Upper lobe of left lung (tissue), 6 donors: ENCODE data around the gene FBXW8. TPM values are rescaled to one million over a fixed set of nuclear protein-coding genes. Genes with fewer than 3 reads are reported as not detected.

Source experiments
- ATAC-seq, 2 donors: fragments of 200-7000 bp; cut with Tn5 transposase; one replicate each; pipeline ENCODE4 v1.9.1; 2022; ENCODE audit warnings: mild to moderate bottlenecking in 2 of 2, moderate library complexity in 2 of 2; ENCODE audit not compliant: low FRiP score in 2 of 2
- DNase-seq, 2 donors: peaks; one replicate each; pipeline ENCODE4 v3.0.0-alpha.2; 2019 to 2020
- H3K27ac ChIP-seq, 4 donors: fragments of 200-600 bp; sonication (generic); one replicate each; pipeline ENCODE4 v1.5.1; 2016 to 2019
- H3K27me3 ChIP-seq, 4 donors: fragments of 200-600 bp; sonication (generic); one replicate each; pipeline ENCODE4 v1.5.1; 2017 to 2019
- H3K36me3 ChIP-seq, 4 donors: fragments of 200-600 bp; sonication (generic); one replicate each; pipeline ENCODE4 v1.5.1; 2016 to 2019
- H3K4me1 ChIP-seq, 4 donors: fragments of 200-600 bp; sonication (generic); one replicate each; pipeline ENCODE4 v1.5.1; 2018 to 2019
- H3K4me3 ChIP-seq, 4 donors: fragments of 200-600 bp; sonication (generic); one replicate each; pipeline ENCODE4 v1.5.1; 2017 to 2019; ENCODE audit warnings: mild to moderate bottlenecking in 2 of 4, moderate library complexity in 1 of 4
- H3K9me3 ChIP-seq, 4 donors: fragments of 200-600 bp; sonication (generic); one replicate each; pipeline ENCODE4 v1.5.1; 2018 to 2019
- EP300 ChIP-seq, 4 donors: sonication (generic); formaldehyde crosslinking; IDR thresholded peaks; one replicate each; pipeline ENCODE4 v1.5.1; 2017; ENCODE audit warnings: antibody characterized with exemption in 4 of 4, control low read depth in 2 of 4
- POLR2A ChIP-seq, 4 donors: fragments of 450-650 bp; IDR thresholded peaks; one replicate each; pipeline ENCODE4 v1.5.1; 2016 to 2017; ENCODE audit warnings: antibody characterized with exemption in 4 of 4, mild to moderate bottlenecking in 2 of 4
- POLR2AphosphoS5 ChIP-seq, 2 donors: sonication (generic); formaldehyde crosslinking; IDR thresholded peaks; one replicate each; pipeline ENCODE4 v1.5.1; 2017; ENCODE audit warnings: antibody characterized with exemption in 2 of 2
- WGBS, 2 donors: methylation state at CpG; one replicate each; pipeline ENCODE4 v1.1.5; 2017 to 2018; 5-methylcytosine and 5-hydroxymethylcytosine counted together
- total RNA-seq, 6 donors: library from RNA; depleted of rRNA in 4 of 6; stranded (reverse); fragments of >200 nt in 4 of 6; gene quantifications; one replicate each; pipeline versions ENCODE4 v1.1.0 to v1.2.1, GENCODE V29; 2016 to 2021
- TF ChIP-seq, protein P1 (sequence below), 6 experiments: fragments of 450-650 bp in 4 of 6; fragments of 200-600 bp in 2 of 6; sonication (generic) in 2 of 6; IDR thresholded peaks; one replicate each; pipeline ENCODE4 v1.5.1; 2016 to 2019; ENCODE audit warnings: antibody characterized with exemption in 6 of 6
- donor health status: DM: no; HTN: no; CAD: no; lungs with moderate emphysema.
- donor health status: DM: no; HTN: yes; CAD: no; lungs with severe emphysema.

Gene FBXW8
- total RNA-seq, 6 donors from 2014 or later = 14.7 to 52.4 (median 18.6) TPM

DNA sequence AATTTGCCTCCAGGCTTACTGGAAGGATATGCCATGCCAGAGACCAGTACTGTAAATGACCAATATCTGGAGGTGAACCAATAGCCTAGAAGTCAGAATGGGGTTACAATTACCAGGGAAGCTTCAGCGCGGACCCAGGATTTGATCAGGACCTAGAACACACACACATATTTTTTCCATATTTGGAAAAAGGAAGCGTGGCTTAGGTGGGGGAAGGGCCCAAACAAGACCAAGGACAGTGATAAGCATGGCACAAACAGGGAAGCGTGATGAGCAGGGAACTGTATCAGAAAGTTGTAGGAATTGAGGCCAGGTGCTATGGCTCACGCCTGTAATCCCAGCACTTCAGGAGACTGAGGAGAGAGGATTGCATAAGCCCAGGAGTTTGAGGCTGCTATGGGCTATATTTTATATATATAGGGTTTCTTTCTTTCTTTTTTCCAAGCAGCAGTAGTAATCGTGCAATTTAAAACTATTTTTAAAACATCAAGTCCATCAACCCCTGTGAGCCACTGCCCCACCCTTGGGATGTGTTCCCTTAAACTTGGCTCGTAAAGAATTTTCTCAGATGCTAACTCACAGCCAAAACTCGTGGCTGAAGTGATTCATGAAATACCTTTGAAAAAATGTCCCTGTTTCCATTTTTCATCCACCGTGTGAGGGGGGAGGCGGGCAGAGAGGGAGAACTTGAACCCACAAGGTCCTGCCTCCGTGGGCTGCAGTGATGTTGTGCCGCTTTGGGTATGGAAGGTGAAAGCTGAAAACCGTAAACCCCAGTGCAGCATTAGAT lies 46.2 kb upstream of the FBXW8 start:
- TF ChIP-seq POLR2AphosphoS5 (IDR thresholded peaks at IDR 0.05) = no peak
- no peak for TF ChIP-seq POLR2A (IDR thresholded peaks at IDR 0.05)
- TF ChIP-seq EP300 (IDR thresholded peaks at IDR 0.05) = no peak
- TF ChIP-seq, protein P1, sequence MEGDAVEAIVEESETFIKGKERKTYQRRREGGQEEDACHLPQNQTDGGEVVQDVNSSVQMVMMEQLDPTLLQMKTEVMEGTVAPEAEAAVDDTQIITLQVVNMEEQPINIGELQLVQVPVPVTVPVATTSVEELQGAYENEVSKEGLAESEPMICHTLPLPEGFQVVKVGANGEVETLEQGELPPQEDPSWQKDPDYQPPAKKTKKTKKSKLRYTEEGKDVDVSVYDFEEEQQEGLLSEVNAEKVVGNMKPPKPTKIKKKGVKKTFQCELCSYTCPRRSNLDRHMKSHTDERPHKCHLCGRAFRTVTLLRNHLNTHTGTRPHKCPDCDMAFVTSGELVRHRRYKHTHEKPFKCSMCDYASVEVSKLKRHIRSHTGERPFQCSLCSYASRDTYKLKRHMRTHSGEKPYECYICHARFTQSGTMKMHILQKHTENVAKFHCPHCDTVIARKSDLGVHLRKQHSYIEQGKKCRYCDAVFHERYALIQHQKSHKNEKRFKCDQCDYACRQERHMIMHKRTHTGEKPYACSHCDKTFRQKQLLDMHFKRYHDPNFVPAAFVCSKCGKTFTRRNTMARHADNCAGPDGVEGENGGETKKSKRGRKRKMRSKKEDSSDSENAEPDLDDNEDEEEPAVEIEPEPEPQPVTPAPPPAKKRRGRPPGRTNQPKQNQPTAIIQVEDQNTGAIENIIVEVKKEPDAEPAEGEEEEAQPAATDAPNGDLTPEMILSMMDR (IDR thresholded peaks at IDR 0.05) = no peak

DNA sequence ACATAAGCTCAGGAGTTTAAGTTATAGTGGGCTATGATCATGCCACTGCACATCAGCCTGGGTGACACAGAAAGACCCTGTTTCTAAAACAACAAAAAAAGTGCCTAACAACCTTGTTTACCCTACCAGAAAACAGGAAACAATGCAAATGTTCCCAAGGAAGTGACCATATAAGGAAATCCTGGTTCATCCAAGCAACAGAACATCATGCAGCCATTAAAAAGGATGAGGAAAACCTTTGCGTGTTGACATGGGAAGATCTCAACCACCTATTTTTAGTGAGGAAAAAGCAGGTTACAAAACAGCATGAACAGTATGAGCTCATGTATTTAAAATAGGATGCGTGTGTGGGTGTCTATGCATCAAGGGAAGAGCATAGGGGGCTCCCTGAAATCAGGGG lies 43.2 kb upstream of the FBXW8 start:
- Histone ChIP-seq H3K27ac (no peak overlapping the region), H3K36me3 (no peaks in the 10 kb centered on the region), H3K9me3 (no peaks in the 10 kb centered on the region), H3K4me3 (no peak overlapping the region), H3K4me1 (no peaks in the 10 kb centered on the region), H3K27me3 (no peaks in the 10 kb centered on the region)
- WGBS, 2 donors = 86 to 92% methylated on average over 2 of the region's 2 CpGs
- no peak for ATAC-seq
- no peak for DNase-seq
- TF ChIP-seq EP300 (IDR thresholded peaks at IDR 0.05) (no peak), POLR2AphosphoS5 (IDR thresholded peaks at IDR 0.05) (no peak), POLR2A (IDR thresholded peaks at IDR 0.05) (no peak)

More for the DNA sequence above, 46.2 kb upstream of the FBXW8 start:
- Histone ChIP-seq H3K4me3 (no peak overlapping the region), H3K36me3 (no peaks in the 10 kb centered on the region), H3K4me1 (no peaks in the 10 kb centered on the region), H3K9me3 (no peaks in the 10 kb centered on the region), H3K27ac (no peak overlapping the region), H3K27me3 (no peaks in the 10 kb centered on the region)
- WGBS, 2 donors = 69 to 77% methylated on average over 13 of the region's 13 CpGs
- no peak for ATAC-seq
- no peak for DNase-seq

DNA sequence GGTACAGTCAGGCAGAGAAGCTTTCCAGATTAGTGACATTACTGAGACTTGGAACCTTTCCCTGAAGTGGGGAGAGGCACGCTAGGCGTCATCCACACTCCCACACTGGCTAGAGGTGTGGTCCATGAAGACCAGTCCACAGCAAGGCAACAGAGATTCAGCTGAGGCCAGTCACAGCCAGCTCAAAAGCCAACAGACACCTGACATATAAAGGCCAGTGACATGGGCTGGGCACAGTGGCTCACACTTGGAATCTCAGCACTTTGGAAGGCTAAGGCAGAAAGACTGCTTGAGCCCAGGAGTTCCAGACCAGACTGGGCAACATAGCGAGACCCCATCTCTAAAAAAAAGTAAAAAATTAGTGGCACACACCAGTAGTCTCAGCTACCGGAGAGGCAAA lies 40.4 kb upstream of the FBXW8 start:
- WGBS, 2 donors = 72 to 81% methylated on average over 4 of the region's 4 CpGs
- no peaks in the 10 kb centered on the region for H3K36me3 ChIP-seq
- ATAC-seq = no peak
- H3K4me3 ChIP-seq = no peak overlapping the region
- DNase-seq = no peak
- TF ChIP-seq, protein P1 (IDR thresholded peaks at IDR 0.05) = no peak
- TF ChIP-seq POLR2AphosphoS5 (IDR thresholded peaks at IDR 0.05) = no peak
- no peak for TF ChIP-seq EP300 (IDR thresholded peaks at IDR 0.05)
- TF ChIP-seq POLR2A (IDR thresholded peaks at IDR 0.05) = no peak
- H3K4me1 ChIP-seq = no peaks in the 10 kb centered on the region
- H3K27me3 ChIP-seq = no peaks in the 10 kb centered on the region
- H3K27ac ChIP-seq = no peak overlapping the region
- H3K9me3 ChIP-seq = peaks cover 5 to 8% (median 5%) of the 10 kb centered on the region in 4 donors

DNA sequence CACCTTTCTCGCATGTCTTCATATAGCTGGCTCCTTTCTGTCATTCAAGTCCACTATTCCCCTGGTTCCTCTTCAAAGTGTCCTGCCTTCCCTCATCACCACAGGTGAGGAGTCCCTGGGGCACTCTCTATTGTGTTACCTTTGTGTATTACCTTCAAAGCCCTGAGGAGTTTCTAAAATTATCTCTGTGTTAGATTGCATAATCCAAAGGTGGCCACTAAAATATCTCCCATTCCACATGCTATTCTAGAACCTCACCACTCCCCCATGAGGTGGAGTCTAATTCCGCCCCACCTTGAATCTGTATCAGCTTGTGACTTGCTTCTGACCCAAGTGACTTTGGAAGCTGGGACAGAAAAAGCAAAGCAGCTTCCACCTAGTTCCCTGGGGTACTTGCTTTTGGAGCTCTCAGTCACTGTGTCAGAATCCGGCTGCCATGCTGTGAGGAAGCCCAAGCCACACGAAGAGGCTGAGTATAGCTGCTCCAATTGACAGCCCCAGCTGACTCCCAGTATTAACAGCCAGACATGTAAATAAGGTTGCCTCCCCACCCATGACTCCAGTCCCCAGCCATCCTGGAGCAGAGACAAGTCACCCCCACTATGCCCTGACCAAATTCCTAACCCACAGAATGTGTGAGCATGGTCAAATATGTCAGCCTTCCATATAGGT lies 36.3 kb upstream of the FBXW8 start:
- WGBS, 2 donors = 91 to 99% methylated on average over 3 to 4 of the region's 4 CpGs
- Histone ChIP-seq H3K36me3 (no peaks in the 10 kb centered on the region), H3K27me3 (peaks cover 0 to 21% (median 10%) of the 10 kb centered on the region in 4 donors), H3K4me3 (no peak overlapping the region), H3K27ac (no peak overlapping the region), H3K9me3 (peaks cover 5 to 8% (median 5%) of the 10 kb centered on the region in 4 donors), H3K4me1 (peaks cover 11 to 13% (median 12%) of the 10 kb centered on the region in 4 donors)
- ATAC-seq = no peak
- TF ChIP-seq, protein P1 (IDR thresholded peaks at IDR 0.05) = no peak
- TF ChIP-seq EP300 (IDR thresholded peaks at IDR 0.05) (no peak), POLR2A (IDR thresholded peaks at IDR 0.05) (no peak), POLR2AphosphoS5 (IDR thresholded peaks at IDR 0.05) (no peak)
- no peak for DNase-seq

DNA sequence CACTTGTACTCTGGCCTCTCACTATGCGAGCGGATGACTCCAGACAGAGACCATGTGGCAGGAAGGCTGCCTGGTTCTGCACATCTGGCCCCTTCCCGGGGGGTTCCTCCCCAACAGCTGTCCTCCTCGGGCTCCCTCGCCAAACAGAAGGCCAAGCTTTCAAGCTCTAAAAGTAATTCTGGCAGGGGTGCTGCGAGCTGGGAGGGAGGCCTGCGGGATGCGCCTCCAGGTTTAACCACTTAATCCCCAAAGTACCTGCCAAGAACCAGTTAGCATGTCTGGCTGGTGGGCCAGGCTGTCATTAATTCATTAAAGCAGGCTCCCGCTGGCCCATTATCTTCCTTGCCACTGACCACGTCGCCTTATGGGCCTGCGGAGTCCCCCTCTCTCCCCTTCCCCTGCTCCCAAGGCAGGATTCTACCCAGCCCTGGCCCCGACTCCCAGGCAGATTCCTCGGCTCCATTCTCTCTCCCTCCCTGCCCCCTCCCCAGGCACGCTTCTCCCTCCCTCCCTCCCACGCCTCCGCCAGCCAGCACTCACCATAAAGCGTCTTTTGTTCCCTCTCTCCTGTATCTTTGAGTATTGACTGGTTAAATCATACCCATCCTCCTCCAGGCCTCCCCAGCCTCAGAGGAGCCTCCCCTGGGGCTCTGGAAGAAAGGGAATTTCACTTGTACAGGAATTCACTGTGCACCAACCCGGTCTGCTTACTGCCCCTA lies 34.4 kb upstream of the FBXW8 start:
- H3K27me3 ChIP-seq = peaks cover 0 to 38% (median 18%) of the 10 kb centered on the region in 4 donors
- H3K4me1 ChIP-seq = peaks cover 23 to 31% (median 28%) of the 10 kb centered on the region in 4 donors
- ATAC-seq (no peak), DNase-seq (no peak)
- no peak for TF ChIP-seq EP300 (IDR thresholded peaks at IDR 0.05)
- TF ChIP-seq POLR2A (IDR thresholded peaks at IDR 0.05) = no peak
- no peak for TF ChIP-seq POLR2AphosphoS5 (IDR thresholded peaks at IDR 0.05)
- TF ChIP-seq, protein P1 (IDR thresholded peaks at IDR 0.05) = no peak
- H3K9me3 ChIP-seq = peaks cover 5 to 8% (median 5%) of the 10 kb centered on the region in 4 donors
- no peak overlapping the region for H3K4me3 ChIP-seq
- 23 to 25% methylated on average over 14 to 19 of the region's 19 CpGs for WGBS, 2 donors
- H3K36me3 ChIP-seq = no peaks in the 10 kb centered on the region
- no peak overlapping the region for H3K27ac ChIP-seq
